ENCODE measurements around the gene SLC27A4. TPM values are rescaled to one million over a fixed set of nuclear protein-coding genes. Genes with fewer than 3 reads are reported as not detected.

SLC27A4 gene
- total RNA-seq, 1 donor from 2014 or later, result 45.1 TPM

DNA sequence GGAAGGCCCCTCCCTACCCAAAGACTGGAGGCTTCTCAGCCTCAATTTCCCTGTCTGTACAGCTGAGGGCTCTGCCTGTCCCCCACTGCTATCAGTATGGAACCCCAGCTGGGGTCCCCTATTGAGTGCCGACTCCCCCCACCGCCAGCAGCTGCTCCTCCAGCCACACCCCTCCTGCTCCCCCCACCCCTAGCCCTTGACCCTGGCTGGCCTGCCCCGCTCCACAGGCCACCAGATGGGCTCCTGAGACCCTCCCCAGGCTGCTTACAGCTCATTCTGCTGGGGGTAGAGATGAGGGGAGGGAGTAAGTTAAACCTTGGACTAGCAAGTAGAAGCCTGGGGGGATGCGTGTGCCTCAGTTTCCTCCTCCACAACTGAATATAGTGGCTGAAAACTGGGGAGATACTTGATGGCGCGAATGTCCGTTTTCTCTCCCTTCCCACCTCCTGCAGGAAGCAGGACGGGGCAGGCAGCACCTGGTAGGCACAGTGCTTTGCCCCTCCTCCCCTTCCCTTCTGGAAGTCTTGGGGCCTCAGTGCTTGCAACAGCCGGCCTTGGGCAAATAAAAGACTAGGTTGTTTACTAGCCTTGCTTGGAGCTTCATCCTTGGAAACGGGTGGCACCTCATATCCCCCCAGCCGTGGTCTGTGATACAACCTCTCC is 50.0 kb downstream of the SLC27A4 start:
- DNase-seq (ENCODE audit: extremely low read depth, low read depth, low spot score), result no peak

DNA sequence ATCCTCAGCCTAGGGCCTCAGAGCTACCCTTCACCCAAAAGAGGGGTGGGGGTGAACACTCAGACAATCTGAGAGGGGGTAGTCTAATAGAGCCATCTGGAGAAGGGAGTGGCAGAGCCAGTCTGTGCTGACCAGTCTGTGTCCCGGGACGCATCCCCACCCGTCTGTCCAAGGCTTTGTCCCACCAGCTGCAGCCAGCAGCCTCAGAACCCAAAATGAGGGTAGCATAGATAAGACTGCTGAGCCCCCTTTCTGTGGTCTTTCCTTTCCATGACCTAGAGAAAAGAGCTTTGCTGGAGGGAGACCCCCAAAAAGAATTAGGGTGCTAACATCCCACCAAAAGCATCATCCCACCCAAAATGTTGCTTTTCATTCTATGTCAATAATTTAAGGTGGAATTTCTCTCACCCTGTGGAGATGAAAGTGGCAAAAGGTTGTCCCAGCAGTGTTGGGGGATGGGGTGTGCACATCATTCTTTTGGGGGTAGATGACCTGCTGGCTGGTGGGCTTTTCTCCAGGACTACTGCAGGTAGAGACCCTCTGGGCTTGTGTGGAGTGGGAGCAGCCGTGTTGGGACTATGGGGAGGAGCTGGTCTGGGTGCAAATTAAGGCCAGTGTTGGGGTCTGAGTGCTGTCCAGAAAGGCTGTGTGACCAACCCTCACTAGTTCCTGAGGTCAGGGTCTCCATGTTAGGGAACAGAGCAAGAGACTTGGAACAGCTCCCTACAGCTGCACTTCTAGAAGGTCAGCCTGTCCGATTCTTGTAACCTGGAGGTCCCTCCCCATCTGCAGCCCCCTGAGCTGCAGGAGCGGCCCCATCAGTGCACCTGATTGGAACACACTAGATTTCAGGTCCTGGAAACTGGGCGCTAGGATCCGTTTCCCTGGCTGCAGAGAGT is 50.7 kb downstream of the SLC27A4 start:
- DNase-seq (ENCODE audit: extremely low read depth, low read depth, low spot score), result no peak

DNA sequence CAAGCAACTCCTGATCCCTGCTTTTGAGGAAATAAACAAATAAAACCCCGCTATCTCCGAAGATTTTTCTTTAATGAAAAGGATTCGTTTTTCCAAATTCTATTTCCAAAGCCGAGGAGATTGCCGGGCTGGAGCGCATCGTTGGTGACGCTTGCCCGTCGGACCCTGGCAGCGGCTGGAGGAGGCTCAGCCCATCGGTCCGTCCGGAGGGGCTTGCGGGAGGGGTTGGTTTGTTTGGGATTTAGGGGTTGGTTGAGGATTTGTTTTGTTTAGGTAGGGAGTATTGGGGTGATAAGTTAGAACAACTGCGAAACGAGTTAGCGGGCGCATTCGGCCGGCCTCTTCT is 51.6 kb downstream of the SLC27A4 start:
- DNase-seq (ENCODE audit: extremely low read depth, low read depth, low spot score), result no peak

DNA sequence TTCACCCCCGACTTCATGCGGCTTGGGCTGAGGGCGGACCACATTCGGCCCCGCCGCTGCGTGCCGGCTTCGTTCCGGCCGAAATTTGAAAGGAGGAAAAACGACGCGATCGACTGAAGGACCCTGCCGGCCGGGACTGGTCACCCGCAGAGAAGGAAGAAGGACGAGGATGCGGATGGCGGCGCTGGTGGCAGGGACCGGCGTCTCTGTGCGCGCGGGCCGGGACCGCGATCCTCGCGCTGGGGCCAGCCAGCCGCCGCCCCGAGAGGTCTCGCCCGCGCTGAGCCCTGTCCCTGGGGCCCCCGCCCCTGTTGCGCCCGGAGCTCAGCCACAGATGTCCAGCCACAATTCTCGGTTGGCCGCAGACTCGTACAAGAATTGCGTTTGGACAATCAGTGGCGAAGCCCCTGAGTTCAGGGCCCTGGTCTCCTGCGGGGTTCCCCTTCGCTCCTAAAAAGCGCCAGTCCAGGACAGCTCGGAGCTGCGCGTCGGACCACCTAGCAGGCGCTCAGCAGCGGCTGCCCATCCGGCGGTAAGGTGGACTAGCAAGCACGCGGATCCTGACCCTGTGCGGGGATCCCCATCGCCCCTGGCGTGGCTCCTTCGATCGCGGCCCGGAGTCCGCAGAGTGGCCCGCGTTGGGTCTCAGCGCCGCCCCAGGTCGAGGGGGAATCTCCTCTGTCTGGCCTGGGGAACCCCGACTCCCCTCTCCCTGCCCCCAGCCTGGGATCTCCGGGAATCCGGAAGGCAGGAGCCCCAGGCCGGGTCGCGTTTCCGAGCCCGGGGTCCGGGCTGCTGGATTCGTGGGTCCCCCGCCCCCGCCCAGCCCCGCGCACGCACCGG is 52.2 kb downstream of the SLC27A4 start:
- no peak for DNase-seq (ENCODE audit: extremely low read depth, low read depth, low spot score)

DNA sequence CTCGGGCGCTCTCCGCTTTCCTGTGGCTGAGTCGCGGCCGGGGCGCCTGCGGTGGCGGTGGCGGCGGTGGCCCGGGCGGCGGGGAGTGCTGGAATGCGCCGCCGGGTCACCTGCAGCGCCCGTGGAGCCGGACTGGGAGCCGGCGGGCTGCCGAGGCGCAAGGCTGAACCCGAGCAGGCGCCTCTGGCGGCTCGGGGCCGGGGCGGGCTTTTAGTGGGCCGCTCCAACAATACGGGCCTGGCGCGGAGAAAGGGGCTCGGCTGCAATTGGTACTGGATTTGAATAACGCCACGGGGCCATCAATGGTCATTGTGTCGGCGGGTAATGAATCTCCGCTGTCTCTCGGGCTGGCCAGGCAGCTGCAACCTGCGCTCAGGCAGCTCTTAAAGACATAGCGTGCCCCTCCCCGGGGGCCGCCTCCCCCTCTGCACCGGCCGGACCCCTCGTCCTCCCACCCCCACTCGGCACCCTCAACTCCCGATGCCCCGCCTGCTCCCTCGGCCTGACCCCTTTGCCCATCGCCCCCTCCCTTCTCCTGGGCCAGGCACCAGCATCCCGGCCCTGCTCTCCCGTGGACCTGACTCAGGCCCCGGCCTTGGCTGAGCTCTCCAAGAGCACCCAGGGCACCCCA is 52.9 kb downstream of the SLC27A4 start:
- DNase-seq (ENCODE audit: extremely low read depth, low read depth, low spot score), result no peak

DNA sequence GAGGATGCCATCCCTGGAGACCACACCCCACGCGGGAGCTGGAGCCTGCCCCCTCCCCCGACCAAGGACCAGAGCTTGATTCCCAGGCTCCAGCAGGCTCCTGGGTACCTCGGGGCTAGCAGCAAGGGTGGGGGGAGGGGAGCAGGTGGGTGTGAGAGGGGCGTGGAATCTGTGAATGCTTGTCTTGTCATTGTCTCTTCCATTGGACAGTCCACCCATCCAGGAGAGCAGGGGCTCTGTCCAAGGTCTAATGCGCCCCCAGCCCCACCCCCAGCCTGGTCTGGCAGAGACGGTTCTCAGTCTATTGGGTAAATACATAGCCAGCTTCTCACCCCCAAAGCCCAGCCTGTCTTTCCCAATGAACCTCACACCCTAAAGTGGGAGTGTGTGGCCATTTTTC is 53.6 kb downstream of the SLC27A4 start:
- DNase-seq (ENCODE audit: extremely low read depth, low read depth, low spot score), result no peak

DNA sequence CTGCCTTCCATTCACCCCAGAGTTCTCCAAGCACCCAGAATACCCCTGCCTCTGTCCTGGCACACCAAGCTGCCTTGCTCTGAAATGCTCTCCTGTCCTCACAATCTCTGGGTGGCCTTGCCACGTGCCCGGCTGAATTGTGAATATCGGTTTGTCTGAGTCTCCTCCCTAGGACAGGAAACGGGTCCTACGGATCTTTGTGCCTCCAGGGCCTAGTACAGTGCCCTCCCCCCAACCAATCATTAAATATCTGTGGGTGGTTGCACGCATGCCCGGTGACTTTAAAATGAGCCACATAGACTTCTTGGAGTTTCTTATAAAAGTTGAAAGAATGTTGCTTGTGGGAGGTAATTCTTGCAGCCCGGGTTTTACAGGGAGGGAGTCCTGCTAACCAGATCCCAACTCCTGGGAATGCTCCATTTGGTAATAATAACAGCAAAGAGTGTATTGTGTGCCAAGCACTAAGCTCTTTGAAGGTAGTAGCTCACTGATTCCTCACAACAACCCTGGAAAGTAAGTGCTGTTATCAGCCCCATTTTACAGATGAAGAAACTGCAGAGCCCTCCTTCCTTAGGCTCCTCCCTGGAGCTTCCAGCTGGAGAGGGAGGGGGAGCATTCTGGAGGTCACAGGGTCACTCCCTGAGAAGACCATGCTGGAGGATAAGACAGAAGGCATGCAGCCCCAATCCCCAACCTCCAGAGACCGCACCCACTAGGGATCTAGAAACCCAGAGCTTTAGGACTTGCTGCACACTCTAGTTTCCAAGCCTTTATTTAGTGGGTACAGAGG is 54.2 kb downstream of the SLC27A4 start:
- no peak for DNase-seq (ENCODE audit: extremely low read depth, low read depth, low spot score)

DNA sequence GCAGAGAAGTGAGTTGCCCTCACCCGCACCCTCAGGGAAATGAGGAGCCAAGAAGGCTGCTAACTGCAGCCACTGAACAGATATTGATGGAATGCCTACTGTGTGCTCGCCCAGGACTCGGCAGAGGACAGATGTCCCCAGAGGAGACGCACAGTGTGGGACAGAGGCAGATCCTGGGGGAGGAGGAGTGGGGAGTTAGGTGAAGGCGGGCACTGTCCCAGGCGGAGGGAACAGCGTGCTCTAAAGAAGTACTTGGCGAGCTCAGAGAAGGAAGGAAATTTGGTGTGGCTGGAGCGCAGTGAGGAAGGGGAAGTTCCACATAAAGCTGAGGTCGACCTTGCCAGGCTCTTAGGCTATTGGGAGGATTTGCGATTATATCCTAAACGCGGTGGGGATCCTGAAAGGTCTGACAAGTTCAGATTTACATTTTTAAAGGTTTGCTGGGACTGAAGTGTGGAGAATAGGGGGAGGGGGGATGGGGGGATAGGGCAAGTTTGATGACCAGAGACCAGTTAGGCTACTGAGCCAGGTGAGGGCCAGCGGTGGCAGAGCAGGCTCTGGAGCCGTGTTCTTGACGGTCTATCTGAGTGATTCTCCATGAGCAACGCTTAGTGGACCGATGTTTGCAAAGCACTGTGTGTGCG is 56.8 kb downstream of the SLC27A4 start:
- no peak for DNase-seq (ENCODE audit: extremely low read depth, low read depth, low spot score)

DNA sequence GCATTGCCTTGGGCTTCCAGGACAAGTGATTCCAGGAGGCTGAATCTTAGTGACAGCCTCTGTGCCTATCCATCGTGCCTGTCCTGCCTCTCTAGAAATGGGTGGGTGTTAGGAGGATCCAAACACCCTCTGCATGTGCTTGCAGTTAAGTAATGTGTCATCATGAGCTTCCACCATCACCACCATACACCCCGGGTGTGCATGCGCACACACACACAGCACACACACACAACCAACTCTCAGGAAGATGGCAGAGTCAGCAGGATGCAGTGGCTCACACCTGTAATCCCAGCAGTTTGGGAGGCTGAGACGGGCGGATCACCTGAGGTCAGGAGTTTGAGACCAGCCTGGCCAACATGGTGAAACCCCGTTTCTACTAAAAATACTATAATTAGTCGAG is 57.5 kb downstream of the SLC27A4 start:
- no peak for DNase-seq (ENCODE audit: extremely low read depth, low read depth, low spot score)

DNA sequence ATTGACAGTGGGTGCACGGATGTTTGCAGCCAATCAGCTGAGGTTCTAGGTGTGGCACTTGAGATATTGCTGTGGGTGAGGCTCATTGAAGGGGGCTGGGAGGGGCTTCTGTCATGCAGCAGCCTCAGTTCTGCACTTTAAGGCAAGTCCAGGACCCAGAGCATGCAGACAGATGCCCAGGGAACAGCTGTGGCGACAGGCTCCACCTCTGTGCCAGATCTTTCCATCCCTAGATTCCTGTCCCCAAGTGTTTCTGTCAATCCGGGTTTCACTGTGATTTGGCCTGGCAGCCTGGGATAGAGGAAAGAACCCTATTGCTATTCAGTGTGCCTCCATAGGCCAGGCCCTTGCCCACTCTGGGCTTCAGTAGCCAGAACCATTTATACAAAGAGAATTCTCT is 59.5 kb downstream of the SLC27A4 start:
- DNase-seq (ENCODE audit: extremely low read depth, low read depth, low spot score), result no peak

DNA sequence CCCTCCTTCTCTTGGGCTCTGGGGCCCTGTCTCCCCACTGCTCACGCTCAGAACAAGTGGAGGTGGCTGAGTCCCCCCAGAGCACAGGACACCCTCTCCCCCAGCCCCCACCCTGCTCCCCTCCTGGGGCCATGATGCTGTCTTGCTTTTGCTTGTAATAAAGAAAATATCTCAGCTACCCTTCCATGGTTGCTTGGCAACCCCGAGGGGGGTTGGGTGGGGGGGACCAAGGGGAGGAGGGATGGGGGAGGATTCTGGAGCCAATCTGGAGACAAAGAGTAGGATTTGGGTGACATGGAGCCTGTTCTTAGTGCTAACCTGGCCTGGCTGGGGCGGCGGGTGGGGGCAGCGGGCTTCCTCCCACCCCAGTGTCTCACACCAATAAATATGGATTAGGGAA is 64.2 kb downstream of the SLC27A4 start:
- DNase-seq (ENCODE audit: extremely low read depth, low read depth, low spot score), result no peak

DNA sequence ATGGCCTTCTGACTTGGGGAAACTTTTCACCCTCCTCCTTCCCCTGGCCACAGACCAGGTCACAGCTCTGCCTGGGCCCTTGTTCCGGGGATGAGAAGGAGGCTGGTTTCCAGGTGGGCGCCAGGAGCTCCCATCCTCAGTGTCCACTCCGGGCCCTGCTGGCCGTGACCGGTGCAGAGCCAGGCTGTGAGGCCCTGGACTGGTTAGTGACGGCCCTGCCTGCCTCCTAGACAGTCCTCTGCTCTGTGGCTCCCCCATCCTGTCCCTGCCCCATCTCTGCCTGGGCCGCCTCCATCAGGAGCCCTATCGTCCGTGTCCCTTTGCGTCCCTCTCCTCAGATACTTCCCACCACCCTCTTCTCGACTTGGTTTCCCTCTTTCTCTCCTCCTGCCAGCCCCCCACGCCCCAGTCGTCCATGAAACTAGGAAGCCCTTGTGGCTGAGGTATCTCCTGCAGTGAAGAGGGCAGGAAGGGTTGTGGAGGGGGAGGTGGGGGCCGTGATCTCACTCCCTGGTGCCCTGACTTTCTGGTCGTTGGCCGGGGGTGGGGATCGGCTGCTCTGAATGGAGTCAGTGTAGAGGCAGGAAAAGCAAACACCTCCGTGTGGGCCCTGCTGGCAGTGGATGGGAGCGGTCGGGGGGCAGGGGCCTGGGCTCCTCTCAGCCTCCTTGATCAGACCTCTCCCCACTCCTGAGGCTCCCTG is 64.9 kb downstream of the SLC27A4 start:
- DNase-seq (ENCODE audit: extremely low read depth, low read depth, low spot score), result no peak

DNA sequence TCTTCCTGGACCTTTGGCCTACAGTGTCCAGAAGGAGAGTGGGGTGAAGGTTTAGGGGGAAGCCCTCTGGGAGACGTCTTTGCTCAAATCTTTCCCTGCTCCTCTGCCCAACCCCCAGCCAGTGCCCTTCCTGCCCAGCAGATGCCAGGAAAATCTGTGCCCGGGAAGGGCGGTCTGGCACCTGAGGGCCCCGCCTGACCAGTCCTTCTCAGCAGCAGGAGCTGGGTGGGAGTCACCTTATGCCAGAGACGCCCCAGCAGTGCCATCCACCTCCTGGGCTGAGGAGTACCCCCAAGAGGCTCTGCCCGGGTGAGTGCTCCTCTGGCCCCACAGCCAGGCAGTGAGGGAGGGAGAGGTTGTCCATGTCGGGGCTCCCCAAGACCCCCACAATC is 65.4 kb downstream of the SLC27A4 start:
- no peak for DNase-seq (ENCODE audit: extremely low read depth, low read depth, low spot score)

DNA sequence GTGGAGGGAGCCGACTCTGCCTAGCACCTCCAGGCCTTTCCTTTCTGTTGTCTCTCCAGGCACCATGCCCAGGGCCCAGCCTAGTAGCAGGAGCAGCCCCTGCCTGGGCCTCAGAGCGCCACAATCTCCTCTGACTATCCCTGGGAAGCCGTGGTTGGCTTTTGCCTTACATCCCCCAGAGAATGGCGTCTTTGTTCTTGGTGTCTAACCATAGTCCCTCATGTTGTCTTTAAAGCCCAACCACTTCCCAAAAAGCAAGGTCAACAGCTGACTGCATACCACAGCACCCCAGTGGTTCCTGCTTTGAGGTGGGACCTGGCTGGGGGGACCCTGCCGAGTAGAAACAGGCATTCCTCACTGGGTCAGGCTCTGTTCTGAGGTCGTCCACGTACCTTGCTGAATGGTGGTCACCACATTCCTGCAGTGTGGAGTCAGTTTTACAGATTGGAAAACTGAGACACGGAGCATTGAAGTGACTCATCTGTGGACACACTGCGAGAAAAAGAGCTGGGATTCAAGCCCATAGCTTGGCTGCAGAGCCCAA is 66.6 kb downstream of the SLC27A4 start:
- DNase-seq (ENCODE audit: extremely low read depth, low read depth, low spot score), result no peak

DNA sequence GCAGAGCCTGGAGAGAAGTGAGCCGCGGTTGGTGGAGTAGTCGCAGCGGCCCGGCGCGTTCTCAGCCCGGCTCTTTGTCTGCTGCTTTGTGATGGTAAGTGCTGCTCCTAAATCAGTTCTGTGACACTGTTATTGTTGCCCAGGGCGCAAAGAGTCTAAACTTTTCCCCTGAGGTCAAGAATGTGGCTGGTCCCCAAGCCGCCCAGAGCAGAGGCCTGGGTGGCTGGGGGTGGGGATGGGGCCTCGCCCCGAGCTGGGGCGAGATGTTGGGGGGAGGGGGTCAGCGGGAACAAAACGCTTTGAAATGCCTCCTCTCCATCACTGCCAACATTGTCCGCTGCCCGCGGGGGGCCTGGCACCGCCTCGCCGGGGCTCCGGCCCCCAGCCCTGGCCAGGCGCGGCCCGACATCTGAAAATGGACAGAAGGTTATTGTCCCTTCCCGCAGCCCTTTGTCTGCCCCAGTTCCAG is 68.7 kb downstream of the SLC27A4 start:
- no peak for DNase-seq (ENCODE audit: extremely low read depth, low read depth, low spot score)

DNA sequence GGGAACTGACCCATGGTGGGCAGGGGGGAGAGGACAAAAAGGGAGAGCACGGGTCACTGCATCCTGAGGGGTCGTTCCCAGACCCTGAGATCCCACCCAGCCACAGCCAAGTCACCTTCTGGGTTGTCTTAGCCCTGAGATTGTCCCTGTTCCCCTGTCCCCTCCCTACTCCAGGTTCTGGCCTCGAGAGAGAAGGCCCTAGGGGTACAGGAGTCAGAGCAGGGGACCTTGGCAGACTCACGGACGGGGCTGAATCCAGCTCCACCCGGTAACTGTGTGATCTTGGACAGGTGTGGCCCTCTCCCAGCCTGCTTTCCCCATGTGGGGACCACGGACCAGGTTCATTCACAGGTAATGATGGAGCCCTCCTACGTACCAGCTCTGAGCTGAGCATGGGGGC is 69.1 kb downstream of the SLC27A4 start:
- no peak for DNase-seq (ENCODE audit: extremely low read depth, low read depth, low spot score)

DNA sequence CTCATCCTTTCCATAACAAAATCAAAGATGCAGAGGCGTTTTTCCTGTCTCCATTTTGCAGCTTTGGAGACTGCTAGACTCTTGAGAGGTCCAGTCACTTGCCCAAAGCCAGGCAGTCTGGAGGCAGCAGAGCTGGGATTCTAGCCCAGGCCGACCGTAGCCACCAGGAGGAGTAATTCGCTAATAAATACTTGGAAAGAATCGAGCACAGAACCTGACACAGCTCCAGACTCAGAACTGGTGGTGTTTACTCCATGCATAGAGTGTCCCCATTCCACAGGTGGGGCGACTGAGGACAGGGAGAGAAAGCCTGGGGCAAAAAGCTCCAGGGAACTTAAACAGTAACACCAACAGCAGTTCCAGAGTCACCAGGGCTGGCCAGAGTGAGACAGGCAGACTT is 69.7 kb downstream of the SLC27A4 start:
- no peak for DNase-seq (ENCODE audit: extremely low read depth, low read depth, low spot score)
